IMR-90 (cell line): ENCODE data around the gene SNTG2.

ENCODE experiments used
- CTCF ChIP-seq: conservative IDR thresholded peaks from 2 replicates; pipeline ENCODE4 v1.5.1; 2012; ENCODE audit warnings: mild to moderate bottlenecking, low read depth, low read length, improper control_type of control experiment
- POLR2A ChIP-seq: IDR thresholded peaks from 2 replicates; pipeline ENCODE4 v1.6.1; 2012; ENCODE audit warnings: mild to moderate bottlenecking, low read depth, low read length
- RAD21 ChIP-seq: IDR thresholded peaks from 2 replicates; pipeline ENCODE4 v1.6.1; 2012; ENCODE audit warnings: low read length, improper control_type of control experiment
- RFX5 ChIP-seq: IDR thresholded peaks from 2 replicates; pipeline ENCODE4 v1.8.0; 2012; ENCODE audit warnings: low read depth, mild to moderate bottlenecking, low read length, moderate library complexity
- SMC3 ChIP-seq: fragments of 150-350 bp; IDR thresholded peaks from 2 replicates; pipeline ENCODE4 v1.6.1; 2016; ENCODE audit warnings: low read depth, mild to moderate bottlenecking, antibody characterized with exemption, low read length, moderate library complexity
- TF ChIP-seq, protein P1 (sequence below): fragments of 150-350 bp; IDR thresholded peaks from 2 replicates; pipeline ENCODE4 v1.6.1; 2017; ENCODE audit warnings: mild to moderate bottlenecking, antibody characterized with exemption, low read length, low read depth

GRCh38 chr2:1002350-1002749 is 51.7 kb downstream of the SNTG2 start:
- TF ChIP-seq, protein P1, sequence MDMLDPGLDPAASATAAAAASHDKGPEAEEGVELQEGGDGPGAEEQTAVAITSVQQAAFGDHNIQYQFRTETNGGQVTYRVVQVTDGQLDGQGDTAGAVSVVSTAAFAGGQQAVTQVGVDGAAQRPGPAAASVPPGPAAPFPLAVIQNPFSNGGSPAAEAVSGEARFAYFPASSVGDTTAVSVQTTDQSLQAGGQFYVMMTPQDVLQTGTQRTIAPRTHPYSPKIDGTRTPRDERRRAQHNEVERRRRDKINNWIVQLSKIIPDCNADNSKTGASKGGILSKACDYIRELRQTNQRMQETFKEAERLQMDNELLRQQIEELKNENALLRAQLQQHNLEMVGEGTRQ = no peak
- TF ChIP-seq RAD21 (no peak), CTCF (no peak), POLR2A (no peak), SMC3 (no peak), RFX5 (no peak)
